Thymus (tissue), 14 donors: ENCODE data around the gene FOSB. TPM values are rescaled to one million over a fixed set of nuclear protein-coding genes. Genes with fewer than 3 reads are reported as not detected.

Source experiments
- DNase-seq, 9 donors: peaks; one replicate each; pipeline ENCODE4 v3.0.0-alpha.2; 2013; ENCODE audit warnings: low spot score in 9 of 9, low read depth in 6 of 9, missing footprints in 1 of 9
- H3K27ac ChIP-seq, 2 donors: one replicate each; pipeline ENCODE4 v1.5.1; 2013; ENCODE audit warnings: control low read depth in 1 of 2, low read depth in 1 of 2, low read length in 1 of 2, mild to moderate bottlenecking in 1 of 2, moderate library complexity in 1 of 2
- H3K27me3 ChIP-seq, 2 donors: one replicate each; pipeline ENCODE4 v1.5.1; 2013; ENCODE audit warnings: low read length in 1 of 2; ENCODE audit not compliant: control insufficient read depth in 2 of 2, insufficient read depth in 1 of 2
- H3K36me3 ChIP-seq, 2 donors: one replicate each; pipeline ENCODE4 v1.5.1; 2013; ENCODE audit warnings: low read length in 1 of 2, mild to moderate bottlenecking in 1 of 2, moderate library complexity in 1 of 2; ENCODE audit not compliant: control insufficient read depth in 2 of 2, insufficient read depth in 2 of 2
- H3K4me1 ChIP-seq, 2 donors: one replicate each; pipeline ENCODE4 v1.5.1; 2013; ENCODE audit warnings: low read length in 2 of 2; ENCODE audit not compliant: control insufficient read depth in 2 of 2, insufficient read depth in 2 of 2
- H3K4me3 ChIP-seq, 2 donors: one replicate each; pipeline ENCODE4 v1.5.1; 2013; ENCODE audit warnings: low read length in 2 of 2, control low read depth in 1 of 2, mild to moderate bottlenecking in 1 of 2
- H3K9me3 ChIP-seq, 2 donors: one replicate each; pipeline ENCODE4 v1.5.1; 2013; ENCODE audit warnings: low read length in 1 of 2, mild to moderate bottlenecking in 1 of 2; ENCODE audit not compliant: control insufficient read depth in 2 of 2, insufficient read depth in 1 of 2
- WGBS: extraction: QIAGEN DNeasy Blood & Tissue Kit; methylation state at CpG from one replicate; pipeline ENCODE4 v1.1.7; 2013; 5-methylcytosine and 5-hydroxymethylcytosine counted together
- long read RNA-seq, 10 donors: transcript quantifications; one replicate each; lab custom pipeline, GENCODE V29; 2026
- polyA plus RNA-seq: library from polyadenylated mRNA; stranded (reverse); fragments of 200-250 nt; gene quantifications from one replicate; pipeline ENCODE4 v1.2.3, GENCODE V29; 2013
- total RNA-seq: library from RNA; stranded (reverse); fragments of 120-200 nt; gene quantifications from one replicate; pipeline ENCODE4 v1.2.4, GENCODE V29; 2013
- donor health status: healthy.

FOSB gene
- 6.1 TPM for total RNA-seq
- 7.1 TPM for polyA plus RNA-seq
- long read RNA-seq, donor 1: 0 reads
- long read RNA-seq, donor 2, partial matches to known transcripts: 0 of 5 reads
- long read RNA-seq, donor 2, other reads (novel, unspliced or antisense): 0 of 5 reads
- long read RNA-seq, donor 3, transcript FOSB-206 (3 exons, 3,774 nt): major isoform, 8 of 25 reads
- long read RNA-seq, donor 3, partial matches to known transcripts: 11 of 25 reads
- long read RNA-seq, donor 3, other reads (novel, unspliced or antisense): 0 of 25 reads
- long read RNA-seq, donor 4, partial matches to known transcripts: 0 of 2 reads
- long read RNA-seq, donor 4, other reads (novel, unspliced or antisense): 0 of 2 reads
- long read RNA-seq, donor 5, transcript FOSB-206 (3 exons, 3,774 nt): minor isoform, 8 of 64 reads
- long read RNA-seq, donor 5, transcript FOSB-205 (1 exons, 2,182 nt): major isoform, 18 of 64 reads
- long read RNA-seq, donor 5, transcript FOSB-201 (4 exons, 3,775 nt): minor isoform, 5 of 64 reads
- long read RNA-seq, donor 5, partial matches to known transcripts: 28 of 64 reads
- long read RNA-seq, donor 5, other reads (novel, unspliced or antisense): 0 of 64 reads
- long read RNA-seq, donor 6, partial matches to known transcripts: 0 of 4 reads
- long read RNA-seq, donor 6, other reads (novel, unspliced or antisense): 0 of 4 reads
- long read RNA-seq, donor 7: 0 reads
- long read RNA-seq, donor 8, transcript FOSB-205 (1 exons, 2,182 nt): major isoform, 5 of 6 reads
- long read RNA-seq, donor 8, partial matches to known transcripts: 0 of 6 reads
- long read RNA-seq, donor 8, other reads (novel, unspliced or antisense): 0 of 6 reads
- long read RNA-seq, donor 9: 0 reads
- long read RNA-seq, donor 10, partial matches to known transcripts: 0 of 4 reads
- long read RNA-seq, donor 10, other reads (novel, unspliced or antisense): 0 of 4 reads

DNA sequence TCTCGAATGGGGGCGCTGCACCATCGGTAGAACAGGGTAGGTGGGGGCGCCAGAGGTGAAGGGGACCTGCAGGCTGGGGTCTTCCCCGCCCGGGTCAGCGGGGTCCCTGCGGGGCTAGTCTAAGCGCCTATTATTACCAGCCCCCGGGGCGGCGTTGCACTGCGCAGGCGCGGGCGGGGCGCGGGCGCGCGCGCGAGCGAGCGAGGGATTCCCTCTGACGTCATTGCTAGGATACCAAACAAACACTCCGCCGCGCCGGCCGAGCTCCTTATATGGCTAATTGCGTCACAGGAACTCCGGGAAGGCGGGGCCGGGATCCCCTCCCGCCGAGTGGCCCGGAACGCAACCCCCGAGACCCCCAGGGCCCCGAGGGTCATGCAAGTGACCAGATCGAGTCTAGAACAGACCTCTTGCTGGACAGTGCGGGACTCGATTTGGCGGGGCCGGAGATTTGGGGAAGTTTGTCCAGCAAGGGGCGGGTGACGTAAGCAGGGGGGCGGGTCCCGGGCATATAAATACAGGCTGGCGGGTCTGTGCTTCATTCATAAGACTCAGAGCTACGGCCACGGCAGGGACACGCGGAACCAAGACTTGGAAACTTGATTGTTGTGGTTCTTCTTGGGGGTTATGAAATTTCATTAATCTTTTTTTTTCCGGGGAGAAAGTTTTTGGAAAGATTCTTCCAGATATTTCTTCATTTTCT lies at the start of gene FOSB:
FOSB (plus strand) TSS at position 541 of the 703 bp plus-strand sequence. CDS start 591 bp downstream, outside the sequence.
- H3K27ac ChIP-seq: peak within 1 kb of the TSS; percentile 81 to 90
- peaks cover 28 to 78% of the 10 kb centered on the region in 2 donors for H3K27me3 ChIP-seq
- H3K4me3 ChIP-seq: peak within 1 kb of the TSS; percentile 65
- peaks cover 0 to 19% of the 10 kb centered on the region in 2 donors for H3K9me3 ChIP-seq
- peaks cover 21 to 42% of the 10 kb centered on the region in 2 donors for H3K4me1 ChIP-seq
- DNase-seq: peak; percentile 79 to 95 (median 87)
- WGBS: under 1% methylated on average over 56 of the region's 56 CpGs
- no peaks in the 10 kb centered on the region for H3K36me3 ChIP-seq

DNA sequence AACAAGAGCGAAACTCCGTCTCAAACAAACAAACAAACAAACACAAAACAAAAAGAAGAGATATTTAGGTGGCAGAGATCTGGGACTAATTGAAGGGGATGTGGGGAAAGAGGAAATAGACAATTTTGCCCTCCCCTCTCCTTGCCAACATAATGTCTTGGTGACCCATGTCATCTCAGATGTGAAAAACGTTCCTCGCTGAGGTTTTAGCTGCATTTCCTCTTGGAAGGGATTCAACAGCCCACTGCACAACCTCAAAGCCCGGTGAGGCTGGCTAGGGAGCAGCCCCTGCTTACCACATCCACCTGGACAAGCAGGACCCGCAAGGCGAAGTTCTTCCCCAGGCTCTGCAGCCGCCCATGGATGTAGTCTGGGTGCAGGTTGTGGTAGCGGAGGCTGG lies 49.0 kb upstream of the FOSB start:
- no peak for DNase-seq
- H3K27me3 ChIP-seq: no peaks in the 10 kb centered on the region
- peaks cover 28 to 29% of the 10 kb centered on the region in 2 donors for H3K36me3 ChIP-seq
- H3K9me3 ChIP-seq: no peaks in the 10 kb centered on the region
- WGBS: 33% methylated on average over 9 of the region's 9 CpGs
- peak overlapping the region in 1 of 2 donors; percentile 76 for H3K27ac ChIP-seq
- no peak overlapping the region for H3K4me3 ChIP-seq
- H3K4me1 ChIP-seq: peaks cover 13 to 28% of the 10 kb centered on the region in 2 donors

DNA sequence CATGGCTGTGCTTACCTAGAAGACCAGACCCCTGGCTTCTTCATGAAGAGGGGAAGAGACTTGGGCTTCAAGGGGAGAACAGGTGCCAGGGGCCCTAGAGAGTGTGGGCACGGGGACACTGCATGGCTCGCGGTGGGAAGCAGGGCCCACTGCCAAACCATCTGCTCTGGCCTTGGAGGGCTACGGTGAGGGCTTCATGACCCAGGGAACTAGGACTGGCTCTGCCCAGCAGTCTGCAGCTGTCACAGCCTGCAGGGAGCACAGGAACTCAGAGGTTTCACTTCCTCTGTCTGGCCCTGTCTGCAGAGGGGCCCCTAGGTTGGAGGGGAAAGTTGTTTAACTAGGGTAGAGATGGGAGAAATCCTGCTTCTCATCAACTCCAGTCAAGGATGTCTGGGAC lies 48.4 kb upstream of the FOSB start:
- no peaks in the 10 kb centered on the region for H3K9me3 ChIP-seq
- H3K27me3 ChIP-seq: no peaks in the 10 kb centered on the region
- peak in 1 of 9 donors; percentile 69 for DNase-seq
- H3K36me3 ChIP-seq: peaks cover 23 to 25% of the 10 kb centered on the region in 2 donors
- 6% methylated on average over 4 of the region's 4 CpGs for WGBS
- peak overlapping the region; percentile 8 to 76 for H3K27ac ChIP-seq
- H3K4me3 ChIP-seq: no peak overlapping the region
- H3K4me1 ChIP-seq: peaks cover 15 to 34% of the 10 kb centered on the region in 2 donors

GRCh38 chr19:45419895-45420294 lies 47.9 kb upstream of the FOSB start:
- Histone ChIP-seq H3K9me3 (no peaks in the 10 kb centered on the region), H3K27me3 (no peaks in the 10 kb centered on the region), H3K4me3 (no peak overlapping the region), H3K27ac (peak overlapping the region in 1 of 2 donors; percentile 76), H3K36me3 (peaks cover 20 to 21% of the 10 kb centered on the region in 2 donors), H3K4me1 (peaks cover 15 to 34% of the 10 kb centered on the region in 2 donors)
- WGBS: 56% methylated on average over 3 of the region's 3 CpGs
- no peak for DNase-seq

GRCh38 chr19:45420356-45420755 lies 47.4 kb upstream of the FOSB start:
- Histone ChIP-seq H3K9me3 (no peaks in the 10 kb centered on the region), H3K4me3 (no peak overlapping the region), H3K4me1 (peaks cover 15 to 34% of the 10 kb centered on the region in 2 donors), H3K36me3 (peaks cover 20 to 21% of the 10 kb centered on the region in 2 donors), H3K27ac (no peak overlapping the region), H3K27me3 (no peaks in the 10 kb centered on the region)
- DNase-seq: no peak
- 91% methylated on average over 10 of the region's 10 CpGs for WGBS

- Histone ChIP-seq H3K27ac (no peak overlapping the region), H3K4me1 (peaks cover 15 to 34% of the 10 kb centered on the region in 2 donors), H3K36me3 (peaks cover 17 to 21% of the 10 kb centered on the region in 2 donors), H3K27me3 (no peaks in the 10 kb centered on the region), H3K9me3 (no peaks in the 10 kb centered on the region), H3K4me3 (no peak overlapping the region)
- DNase-seq: no peak
- WGBS: 96% methylated on average over 6 of the region's 6 CpGs
Observed at GRCh38 chr19:45420871-45421270, 46.9 kb upstream of the FOSB start.

- whole genome bisulfite sequencing: 95% methylated on average over 6 of the region's 6 CpGs
- no peak for DNase-seq
- H3K27me3 ChIP-seq: peaks cover 0 to 5% of the 10 kb centered on the region in 2 donors
- H3K4me3 ChIP-seq: no peak overlapping the region
- no peaks in the 10 kb centered on the region for H3K9me3 ChIP-seq
- H3K27ac ChIP-seq: no peak overlapping the region
- H3K4me1 ChIP-seq: peaks cover 15 to 34% of the 10 kb centered on the region in 2 donors
- H3K36me3 ChIP-seq: peaks cover 12 to 14% of the 10 kb centered on the region in 2 donors
Observed at GRCh38 chr19:45421947-45422498, 45.8 kb upstream of the FOSB start.

- Histone ChIP-seq H3K4me3 (peak overlapping the region; percentile 64 to 77), H3K4me1 (peaks cover 15 to 39% of the 10 kb centered on the region in 2 donors), H3K27me3 (peaks cover 5 to 16% of the 10 kb centered on the region in 2 donors), H3K27ac (peak overlapping the region in 1 of 2 donors; percentile 83), H3K9me3 (no peaks in the 10 kb centered on the region), H3K36me3 (peaks cover 6 to 9% of the 10 kb centered on the region in 2 donors)
- peak in 1 of 9 donors; percentile 68 for DNase-seq
- 26% methylated on average over 20 of the region's 20 CpGs for WGBS
Observed at GRCh38 chr19:45423033-45423588, 44.7 kb upstream of the FOSB start.
